ENCODE data around the gene MESP2.

MESP2 gene

DNA sequence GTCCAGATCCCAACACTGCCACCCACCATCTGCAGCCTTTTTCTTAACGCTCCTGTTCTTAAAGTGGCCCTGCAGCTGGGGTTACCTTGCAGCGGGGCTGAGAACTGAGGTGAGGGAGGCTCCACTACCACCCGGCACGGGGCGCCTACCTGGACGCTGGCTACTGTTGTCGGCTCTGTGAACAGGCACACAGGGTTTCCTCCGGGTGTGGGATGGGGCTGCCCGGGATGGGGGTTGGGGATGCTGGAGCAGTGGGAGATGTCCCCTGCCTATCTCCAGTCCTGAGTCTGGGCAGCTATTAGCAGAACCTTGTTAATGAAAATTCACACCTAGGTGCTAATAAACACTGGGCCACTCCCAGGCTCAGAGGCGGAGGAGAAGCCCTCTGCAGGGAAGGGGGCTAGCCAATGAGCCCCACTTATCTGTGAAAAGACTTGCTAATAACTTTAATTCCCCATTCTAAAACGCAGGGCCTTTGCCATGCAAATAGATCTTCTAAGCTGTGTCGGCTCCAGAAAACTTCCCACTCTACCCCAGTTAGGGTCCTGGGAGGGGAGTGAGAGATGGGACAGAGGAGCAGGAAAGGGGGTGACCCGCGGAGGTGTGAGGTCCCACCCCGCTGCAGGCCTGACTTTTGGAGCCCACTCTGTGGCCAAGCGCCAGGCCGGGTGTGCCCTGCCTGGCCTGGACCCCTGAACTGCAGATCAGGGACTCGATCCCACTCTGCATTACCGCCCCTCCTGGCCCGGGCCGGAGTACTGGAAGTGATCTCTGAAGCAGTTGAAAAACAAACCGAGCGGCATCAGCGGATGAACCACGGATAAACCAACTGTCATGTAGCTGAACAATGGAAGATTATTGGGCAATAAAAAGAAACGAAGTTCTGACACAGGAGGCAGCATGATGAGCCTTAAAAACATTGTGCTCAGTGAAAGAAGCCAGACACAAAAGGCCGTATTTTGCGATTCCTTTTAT lies 28.1 kb upstream of the MESP2 start:
- DNase-seq (ENCODE audit: low spot score), result no peak
- H3K36me3 ChIP-seq (replicated peaks in 1 of 2; ENCODE audit: control insufficient read depth in 2 of 2, insufficient read depth in 2 of 2, low read length in 2 of 2), result no peaks in the 10 kb centered on the region
- no peak overlapping the region for H2BK12ac ChIP-seq (ENCODE audit: low read length)
- no peak overlapping the region for H3K18ac ChIP-seq (ENCODE audit: low read length)
- no peak overlapping the region for H3K4ac ChIP-seq (ENCODE audit: low read length)
- H2AFZ ChIP-seq (ENCODE audit: low read length), result no peak overlapping the region
- H3K14ac ChIP-seq (ENCODE audit: low read length), result peak overlapping the region; percentile 43
- no peak overlapping the region for H3K27ac ChIP-seq (replicated peaks; ENCODE audit: low read length)
- peaks cover 2 to 5% of the 10 kb centered on the region in 2 donors for H3K4me1 ChIP-seq (ENCODE audit: control insufficient read depth in 2 of 2, insufficient read depth in 1 of 2, low read depth in 1 of 2, low read length in 2 of 2)
- no peak overlapping the region for H4K8ac ChIP-seq (ENCODE audit: low read depth, low read length)
- no peak overlapping the region for H2AK5ac ChIP-seq (ENCODE audit: low read depth, low read length)
- peaks cover 4% of the 10 kb centered on the region for H3K79me1 ChIP-seq (ENCODE audit: low read depth, low read length)
- no peak overlapping the region for H3K4me2 ChIP-seq (ENCODE audit: insufficient read depth, low read length, poor library complexity, severe bottlenecking)
- H2BK120ac ChIP-seq (ENCODE audit: low read depth, low read length), result no peak overlapping the region
- H4K91ac ChIP-seq (ENCODE audit: low read depth, low read length, poor library complexity), result no peak overlapping the region
- no CpG with 5 or more reads among the region's 28 CpGs for WGBS, 2 donors (ENCODE audit: extremely low coverage in 2 of 2, insufficient read length in 2 of 2, insufficient replicate concordance in 1 of 2)
- no peak overlapping the region for H3K23ac ChIP-seq (ENCODE audit: low read depth, low read length, poor library complexity)
- no peak overlapping the region for H2BK5ac ChIP-seq (ENCODE audit: low read length)
- H2BK15ac ChIP-seq (ENCODE audit: low read length), result no peak overlapping the region
- peaks cover 0 to 2% of the 10 kb centered on the region in 2 donors for H3K9me3 ChIP-seq (replicated peaks in 1 of 2; ENCODE audit: control insufficient read depth in 2 of 2, insufficient read depth in 1 of 2, low read depth in 1 of 2, low read length in 2 of 2)
- H3K4me3 ChIP-seq (ENCODE audit: low read length in 2 of 2), result no peak overlapping the region
- peaks cover 34 to 84% (median 64%) of the 10 kb centered on the region in 3 experiments for H3K27me3 ChIP-seq (ENCODE audit: control insufficient read depth in 3 of 3, insufficient read depth in 3 of 3, low read depth in 1 of 3, low read length in 3 of 3)
- no peak overlapping the region for H3K9ac ChIP-seq (ENCODE audit: low read depth, low read length, poor library complexity)

DNA sequence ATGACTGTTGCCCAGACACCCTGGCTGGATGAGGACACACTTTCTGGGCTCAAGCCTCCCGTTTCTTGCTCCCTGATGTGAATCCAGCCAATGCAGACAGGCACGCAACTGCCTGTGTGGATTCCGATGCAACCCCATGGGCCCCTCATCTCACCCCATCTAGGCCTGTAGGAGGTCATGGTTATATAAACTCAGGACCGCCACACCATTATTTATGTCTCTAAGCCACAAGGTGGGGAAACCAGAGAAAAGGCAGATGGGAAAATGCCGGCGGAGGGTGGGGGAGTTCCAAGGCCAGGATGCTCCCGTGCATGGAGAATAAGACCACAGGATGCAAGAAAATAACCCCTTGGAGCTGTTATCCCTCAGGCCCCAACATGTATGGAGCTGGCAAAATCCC lies 27.1 kb upstream of the MESP2 start:
- H3K27ac ChIP-seq (replicated peaks; ENCODE audit: low read length), result no peak overlapping the region
- H3K23ac ChIP-seq (ENCODE audit: low read depth, low read length, poor library complexity), result peak overlapping the region; percentile 86
- H2AFZ ChIP-seq (ENCODE audit: low read length), result no peak overlapping the region
- H3K27me3 ChIP-seq (ENCODE audit: control insufficient read depth in 3 of 3, insufficient read depth in 3 of 3, low read depth in 1 of 3, low read length in 3 of 3), result peaks cover 34 to 73% (median 64%) of the 10 kb centered on the region in 3 experiments
- H3K4me3 ChIP-seq (ENCODE audit: low read length in 2 of 2), result no peak overlapping the region
- H3K4me1 ChIP-seq (ENCODE audit: control insufficient read depth in 2 of 2, insufficient read depth in 1 of 2, low read depth in 1 of 2, low read length in 2 of 2), result peaks cover 2 to 5% of the 10 kb centered on the region in 2 donors
- H2BK120ac ChIP-seq (ENCODE audit: low read depth, low read length), result no peak overlapping the region
- no peak overlapping the region for H3K14ac ChIP-seq (ENCODE audit: low read length)
- no peak overlapping the region for H2AK5ac ChIP-seq (ENCODE audit: low read depth, low read length)
- no CpG with 5 or more reads among the region's 7 CpGs for WGBS, 2 donors (ENCODE audit: extremely low coverage in 2 of 2, insufficient read length in 2 of 2, insufficient replicate concordance in 1 of 2)
- peaks cover 0 to 2% of the 10 kb centered on the region in 2 donors for H3K9me3 ChIP-seq (replicated peaks in 1 of 2; ENCODE audit: control insufficient read depth in 2 of 2, insufficient read depth in 1 of 2, low read depth in 1 of 2, low read length in 2 of 2)
- no peaks in the 10 kb centered on the region for H3K36me3 ChIP-seq (replicated peaks in 1 of 2; ENCODE audit: control insufficient read depth in 2 of 2, insufficient read depth in 2 of 2, low read length in 2 of 2)
- no peak overlapping the region for H4K8ac ChIP-seq (ENCODE audit: low read depth, low read length)
- H2BK12ac ChIP-seq (ENCODE audit: low read length), result no peak overlapping the region
- H4K91ac ChIP-seq (ENCODE audit: low read depth, low read length, poor library complexity), result no peak overlapping the region
- H3K9ac ChIP-seq (ENCODE audit: low read depth, low read length, poor library complexity), result no peak overlapping the region
- H3K4ac ChIP-seq (ENCODE audit: low read length), result no peak overlapping the region
- H2BK15ac ChIP-seq (ENCODE audit: low read length), result no peak overlapping the region
- DNase-seq (ENCODE audit: low spot score), result no peak
- H3K18ac ChIP-seq (ENCODE audit: low read length), result no peak overlapping the region
- no peak overlapping the region for H2BK5ac ChIP-seq (ENCODE audit: low read length)
- H3K79me1 ChIP-seq (ENCODE audit: low read depth, low read length), result peaks cover 4% of the 10 kb centered on the region
- no peak overlapping the region for H3K4me2 ChIP-seq (ENCODE audit: insufficient read depth, low read length, poor library complexity, severe bottlenecking)

DNA sequence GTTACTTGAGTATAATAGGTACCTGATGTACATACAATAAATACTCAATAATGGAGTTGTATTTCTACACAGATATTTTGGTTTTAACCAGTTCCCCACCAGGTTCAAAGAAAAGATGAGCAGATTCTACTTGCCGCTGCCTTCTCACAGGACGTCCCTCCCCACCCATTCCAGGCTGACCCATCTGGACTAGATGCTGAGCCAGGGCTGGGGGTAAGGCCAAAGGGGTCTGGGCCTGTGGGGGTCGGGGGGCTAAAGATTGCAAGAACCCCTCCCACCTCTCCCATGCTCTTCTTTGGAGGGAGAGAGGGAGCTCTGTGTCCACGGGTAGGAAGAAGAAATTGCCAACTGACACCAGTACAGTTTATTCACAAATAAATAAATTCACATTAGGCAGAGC lies 26.6 kb upstream of the MESP2 start:
- Histone ChIP-seq H3K27ac (replicated peaks; ENCODE audit: low read length) (no peak overlapping the region), H3K9ac (ENCODE audit: low read depth, low read length, poor library complexity) (no peak overlapping the region), H2AFZ (ENCODE audit: low read length) (peak overlapping the region; percentile 100), H2BK15ac (ENCODE audit: low read length) (no peak overlapping the region), H3K4ac (ENCODE audit: low read length) (no peak overlapping the region), H3K18ac (ENCODE audit: low read length) (no peak overlapping the region), H3K79me1 (ENCODE audit: low read depth, low read length) (peaks cover 4% of the 10 kb centered on the region), H3K36me3 (replicated peaks in 1 of 2; ENCODE audit: control insufficient read depth in 2 of 2, insufficient read depth in 2 of 2, low read length in 2 of 2) (no peaks in the 10 kb centered on the region), H4K8ac (ENCODE audit: low read depth, low read length) (no peak overlapping the region), H3K4me1 (ENCODE audit: control insufficient read depth in 2 of 2, insufficient read depth in 1 of 2, low read depth in 1 of 2, low read length in 2 of 2) (peaks cover 2 to 5% of the 10 kb centered on the region in 2 donors), H2AK5ac (ENCODE audit: low read depth, low read length) (no peak overlapping the region), H2BK12ac (ENCODE audit: low read length) (no peak overlapping the region), H3K23ac (ENCODE audit: low read depth, low read length, poor library complexity) (no peak overlapping the region), H3K27me3 (ENCODE audit: control insufficient read depth in 3 of 3, insufficient read depth in 3 of 3, low read depth in 1 of 3, low read length in 3 of 3) (peaks cover 34 to 70% (median 61%) of the 10 kb centered on the region in 3 experiments), H2BK5ac (ENCODE audit: low read length) (no peak overlapping the region), H3K4me2 (ENCODE audit: insufficient read depth, low read length, poor library complexity, severe bottlenecking) (no peak overlapping the region), H3K14ac (ENCODE audit: low read length) (no peak overlapping the region), H3K9me3 (replicated peaks in 1 of 2; ENCODE audit: control insufficient read depth in 2 of 2, insufficient read depth in 1 of 2, low read depth in 1 of 2, low read length in 2 of 2) (peaks cover 0 to 2% of the 10 kb centered on the region in 2 donors), H3K4me3 (ENCODE audit: low read length in 2 of 2) (no peak overlapping the region), H4K91ac (ENCODE audit: low read depth, low read length, poor library complexity) (no peak overlapping the region), H2BK120ac (ENCODE audit: low read depth, low read length) (no peak overlapping the region)
- no CpG with 5 or more reads among the region's 4 CpGs for WGBS, 2 donors (ENCODE audit: extremely low coverage in 2 of 2, insufficient read length in 2 of 2, insufficient replicate concordance in 1 of 2)
- DNase-seq (ENCODE audit: low spot score), result no peak

DNA sequence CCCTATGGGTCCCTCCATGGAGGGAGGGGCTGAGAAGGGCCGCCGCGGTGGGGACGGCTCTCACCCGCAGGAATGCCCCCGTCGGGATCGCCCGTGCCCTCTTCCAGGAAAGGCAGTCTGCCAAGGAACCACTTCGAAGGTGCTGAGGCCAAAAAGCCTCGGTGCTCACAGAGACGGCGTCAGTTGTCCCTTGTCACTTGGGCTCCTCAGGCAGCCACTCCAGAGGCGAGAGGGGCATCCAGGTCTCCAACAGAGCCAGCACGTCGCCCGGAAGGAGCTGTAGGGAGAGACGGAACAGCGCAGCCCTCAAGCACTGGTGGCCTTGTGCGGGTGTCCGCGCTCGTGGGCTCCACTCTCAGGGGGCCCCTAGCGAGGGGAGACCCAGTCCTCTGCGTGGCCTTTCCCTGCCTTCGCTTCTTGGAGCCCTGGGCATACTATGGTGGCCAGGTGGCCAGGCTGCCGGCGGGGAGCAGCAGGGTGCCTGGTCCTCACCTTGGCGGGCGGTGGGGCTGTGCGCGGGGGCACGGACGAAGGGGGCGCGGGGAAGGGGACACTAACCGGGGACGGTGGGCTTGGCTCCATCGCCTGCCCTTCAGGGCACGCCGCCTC lies 26.1 kb upstream of the MESP2 start:
- no CpG with 5 or more reads among the region's 41 CpGs for WGBS, 2 donors (ENCODE audit: extremely low coverage in 2 of 2, insufficient read length in 2 of 2, insufficient replicate concordance in 1 of 2)

More for the DNA sequence above, 26.1 kb upstream of the MESP2 start:
- H3K4me2 ChIP-seq (ENCODE audit: insufficient read depth, low read length, poor library complexity, severe bottlenecking), result peak overlapping the region; percentile 91
- no peak for DNase-seq (ENCODE audit: low spot score)
- peak overlapping the region; percentile 65 to 73 for H3K4me3 ChIP-seq (ENCODE audit: low read length in 2 of 2)
- peak overlapping the region; percentile 98 for H3K14ac ChIP-seq (ENCODE audit: low read length)
- H2AK5ac ChIP-seq (ENCODE audit: low read depth, low read length), result peak overlapping the region; percentile 82
- peaks cover 2 to 5% of the 10 kb centered on the region in 2 donors for H3K4me1 ChIP-seq (ENCODE audit: control insufficient read depth in 2 of 2, insufficient read depth in 1 of 2, low read depth in 1 of 2, low read length in 2 of 2)
- peaks cover 4% of the 10 kb centered on the region for H3K79me1 ChIP-seq (ENCODE audit: low read depth, low read length)
- H2BK15ac ChIP-seq (ENCODE audit: low read length), result peak overlapping the region; percentile 77
- no peak overlapping the region for H2BK5ac ChIP-seq (ENCODE audit: low read length)
- H3K27me3 ChIP-seq (ENCODE audit: control insufficient read depth in 3 of 3, insufficient read depth in 3 of 3, low read depth in 1 of 3, low read length in 3 of 3), result peaks cover 34 to 69% (median 59%) of the 10 kb centered on the region in 3 experiments
- peak overlapping the region; percentile 65 for H4K8ac ChIP-seq (ENCODE audit: low read depth, low read length)
- no peak overlapping the region for H2BK120ac ChIP-seq (ENCODE audit: low read depth, low read length)
- peaks cover 0 to 2% of the 10 kb centered on the region in 2 donors for H3K9me3 ChIP-seq (replicated peaks in 1 of 2; ENCODE audit: control insufficient read depth in 2 of 2, insufficient read depth in 1 of 2, low read depth in 1 of 2, low read length in 2 of 2)
- no peak overlapping the region for H4K91ac ChIP-seq (ENCODE audit: low read depth, low read length, poor library complexity)
- H3K4ac ChIP-seq (ENCODE audit: low read length), result no peak overlapping the region
- no peaks in the 10 kb centered on the region for H3K36me3 ChIP-seq (replicated peaks in 1 of 2; ENCODE audit: control insufficient read depth in 2 of 2, insufficient read depth in 2 of 2, low read length in 2 of 2)
- peak overlapping the region; percentile 94 for H3K23ac ChIP-seq (ENCODE audit: low read depth, low read length, poor library complexity)
- peak overlapping the region; percentile 100 for H2AFZ ChIP-seq (ENCODE audit: low read length)
- H2BK12ac ChIP-seq (ENCODE audit: low read length), result no peak overlapping the region
- H3K9ac ChIP-seq (ENCODE audit: low read depth, low read length, poor library complexity), result peak overlapping the region; percentile 84
- no peak overlapping the region for H3K27ac ChIP-seq (replicated peaks; ENCODE audit: low read length)
- peak overlapping the region; percentile 96 for H3K18ac ChIP-seq (ENCODE audit: low read length)

Data from neuronal stem cell (in vitro differentiated cells).